ENCODE data around the gene BNIP1.
"Not testable (repeated sequence)": the region's sequence is repeated elsewhere in the genome, so short reads cannot be mapped to it uniquely, and the experiment has no call there.

The BNIP1 gene, protein sequence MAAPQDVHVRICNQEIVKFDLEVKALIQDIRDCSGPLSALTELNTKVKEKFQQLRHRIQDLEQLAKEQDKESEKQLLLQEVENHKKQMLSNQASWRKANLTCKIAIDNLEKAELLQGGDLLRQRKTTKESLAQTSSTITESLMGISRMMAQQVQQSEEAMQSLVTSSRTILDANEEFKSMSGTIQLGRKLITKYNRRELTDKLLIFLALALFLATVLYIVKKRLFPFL

DNA sequence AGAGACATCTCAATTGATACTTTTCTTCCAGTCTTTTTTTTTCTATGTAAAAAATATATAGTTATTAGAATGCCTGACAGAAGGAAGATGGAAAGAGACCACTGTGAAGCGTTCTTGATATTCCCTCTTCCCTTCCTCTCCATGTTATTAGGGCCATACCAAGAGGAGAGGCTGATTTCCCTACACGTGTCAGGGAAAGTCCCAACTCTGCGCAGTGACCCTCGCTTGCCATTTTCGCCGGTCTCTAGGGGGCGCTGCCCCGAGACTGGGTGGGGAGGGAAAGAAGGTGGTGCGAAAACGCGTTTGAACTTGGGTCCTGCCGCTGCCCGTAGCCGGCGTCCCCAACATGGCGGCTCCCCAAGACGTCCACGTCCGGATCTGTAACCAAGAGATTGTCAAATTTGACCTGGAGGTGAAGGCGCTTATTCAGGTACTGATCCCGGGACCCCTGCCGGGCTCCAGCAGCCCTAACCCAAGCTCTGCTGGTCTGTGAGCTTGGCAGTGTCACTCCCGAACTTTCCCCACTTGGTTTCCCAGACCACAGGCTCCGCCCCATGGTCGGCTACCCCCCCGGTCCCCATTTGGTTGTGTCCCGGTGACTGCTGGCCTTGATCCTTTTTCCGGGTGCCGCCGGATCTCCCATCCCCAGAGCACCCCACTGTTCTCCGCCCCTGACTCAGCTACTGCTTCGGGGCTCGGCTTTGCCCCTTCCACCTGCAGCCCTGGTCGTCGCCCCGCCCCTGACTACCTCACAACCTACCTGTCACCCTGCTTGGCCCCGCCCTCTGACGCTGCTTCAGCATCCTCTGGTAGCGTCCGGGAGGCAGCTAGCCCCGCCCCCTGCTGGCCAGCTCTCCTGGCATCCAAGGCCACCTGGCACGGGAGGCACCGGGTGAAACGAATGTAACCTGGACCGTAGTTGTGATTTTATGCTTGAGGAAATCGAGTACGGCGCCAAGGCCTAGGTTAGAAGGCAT lies at the start of gene BNIP1:
BNIP1 (plus strand) TSS at position 332 of the 977 bp plus-strand sequence; CDS start at position 347, 15 bp downstream.
- peak; percentile 89 to 94 (median 93) for DNase-seq

DNA sequence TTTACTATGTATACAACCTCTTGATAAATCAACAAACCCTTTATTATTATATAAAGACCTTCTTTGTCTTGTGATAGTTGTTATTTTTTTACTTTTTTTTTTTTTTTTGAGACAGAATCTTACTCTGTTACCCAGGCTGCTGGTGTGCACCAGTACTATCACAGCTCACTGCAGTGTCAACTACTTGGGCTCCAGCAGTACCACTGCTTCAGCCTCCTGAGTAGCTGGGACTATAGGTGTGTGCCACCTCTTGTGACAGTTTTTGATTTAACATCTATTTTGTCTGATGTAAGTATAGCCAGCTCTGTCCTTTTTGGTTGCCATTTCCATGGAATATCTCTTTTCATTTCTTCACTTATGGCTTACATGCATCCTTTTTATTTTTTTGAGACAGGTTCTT lies 45.5 kb upstream of the BNIP1 start:
- DNase-seq: no peak

DNA sequence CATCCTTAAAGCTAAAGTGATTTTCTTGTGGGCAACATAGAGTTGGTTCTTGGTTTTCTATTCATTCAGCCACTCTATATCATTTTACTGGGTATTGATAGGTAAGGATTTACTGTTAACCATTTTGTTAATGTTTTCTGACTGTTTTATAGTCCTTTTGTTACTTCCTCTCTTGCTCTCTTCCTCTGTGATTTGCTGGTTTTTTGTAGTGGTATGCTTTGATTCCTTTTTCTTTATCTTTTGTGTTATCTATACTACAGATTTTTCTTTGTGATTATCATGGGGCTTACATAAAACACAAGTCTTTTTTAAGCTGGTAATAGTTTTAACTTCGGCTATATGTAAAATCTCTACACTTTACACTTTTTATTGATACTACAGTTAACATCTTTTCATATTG lies 44.9 kb upstream of the BNIP1 start:
- DNase-seq: no peak

DNA sequence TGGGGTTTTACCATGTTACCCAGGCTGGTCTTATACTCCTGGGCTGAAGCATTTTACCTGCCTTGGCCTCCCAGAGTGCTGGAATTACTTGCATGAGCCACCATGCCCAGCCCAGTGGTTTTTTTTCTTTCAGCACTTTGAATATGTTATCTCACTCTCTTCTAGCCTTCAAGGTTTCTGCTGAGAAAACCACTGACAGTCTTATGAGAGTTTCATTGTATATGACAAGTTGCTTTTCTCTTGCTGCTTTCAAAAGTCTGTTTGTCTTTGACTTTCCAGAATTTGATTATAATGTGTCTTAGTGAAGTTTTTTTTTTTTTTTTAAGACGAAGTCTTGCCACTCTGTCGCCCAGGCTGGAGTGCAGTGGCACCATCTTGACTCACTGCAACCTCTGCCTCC lies 43.1 kb upstream of the BNIP1 start:
- DNase-seq: no peak

DNA sequence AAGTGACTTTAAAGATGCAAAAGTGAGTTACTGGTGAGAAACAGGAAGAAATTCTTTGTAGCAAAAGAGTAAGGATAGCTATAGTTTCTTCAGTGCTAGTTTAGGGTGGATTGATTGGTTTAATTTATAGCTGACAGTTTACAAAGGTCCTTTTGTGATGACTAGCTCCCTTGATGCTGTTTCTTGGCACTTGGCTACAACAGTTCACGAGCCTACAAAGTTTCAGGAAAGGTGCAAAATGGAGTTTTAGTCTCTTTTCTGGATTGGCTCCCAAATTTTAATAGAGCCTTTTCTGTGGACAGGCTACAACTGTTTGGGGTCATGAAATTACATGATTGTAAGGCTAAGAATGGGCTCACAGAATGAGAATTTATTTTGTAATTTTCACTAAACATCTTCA lies 40.9 kb upstream of the BNIP1 start:
- no peak for DNase-seq

DNA sequence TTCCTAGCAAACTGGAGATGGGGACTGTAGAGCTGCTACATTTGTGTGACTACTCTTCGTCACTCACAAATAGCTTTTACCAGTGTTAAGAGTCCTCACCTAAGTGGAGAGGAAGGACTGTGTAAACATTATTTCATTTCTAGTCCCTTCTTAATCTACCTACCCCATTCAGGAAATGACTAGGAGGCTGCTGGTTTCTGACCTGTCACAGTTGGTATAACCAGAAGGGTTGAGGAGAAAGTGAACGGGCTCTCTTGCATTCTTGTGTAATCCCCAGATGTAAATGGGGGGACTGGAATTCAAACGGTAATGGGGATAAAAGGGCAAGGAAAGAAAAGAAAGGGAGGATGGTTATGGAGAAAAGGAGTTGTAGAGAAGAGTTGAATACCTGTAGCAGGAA lies 35.4 kb upstream of the BNIP1 start:
- DNase-seq: peak in 1 of 3 experiments; percentile 36

DNA sequence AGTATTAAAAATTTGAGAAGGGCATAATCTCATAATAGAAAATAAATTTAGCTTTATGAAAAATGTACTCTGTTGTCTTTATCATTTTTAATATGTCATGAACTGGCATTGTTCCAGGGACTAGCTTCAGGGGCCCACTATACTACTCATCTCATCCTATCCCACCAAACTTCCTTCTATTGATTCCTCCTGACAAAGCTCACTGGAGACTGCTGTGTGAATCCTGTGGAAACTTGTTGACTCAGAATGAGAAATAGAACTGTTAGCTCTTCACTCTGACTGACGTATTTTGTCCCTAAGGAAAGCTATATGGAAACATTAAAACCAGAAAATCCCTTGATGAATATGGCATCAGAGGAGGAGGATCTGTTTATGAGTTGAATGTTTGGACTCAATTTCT lies 29.8 kb upstream of the BNIP1 start:
- no peak for DNase-seq

DNA sequence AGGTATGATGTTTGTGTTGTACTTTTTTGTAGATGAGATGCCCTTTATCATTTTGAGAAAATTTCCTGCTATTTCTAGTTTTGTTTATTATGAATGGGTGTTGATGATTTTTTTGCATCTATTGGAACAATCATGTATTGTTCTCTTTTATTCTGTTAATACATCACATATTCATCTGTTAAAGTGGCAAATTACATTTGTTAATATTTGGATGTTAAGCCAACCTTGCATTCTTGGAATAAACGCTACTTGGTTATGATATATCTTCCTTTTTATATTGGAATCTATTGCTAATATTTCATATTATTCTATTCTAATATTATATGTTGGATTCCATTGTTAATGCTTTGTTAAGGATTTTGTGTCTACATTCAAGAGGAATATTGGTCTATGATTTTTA lies 24.6 kb upstream of the BNIP1 start:
- no peak for DNase-seq

DNA sequence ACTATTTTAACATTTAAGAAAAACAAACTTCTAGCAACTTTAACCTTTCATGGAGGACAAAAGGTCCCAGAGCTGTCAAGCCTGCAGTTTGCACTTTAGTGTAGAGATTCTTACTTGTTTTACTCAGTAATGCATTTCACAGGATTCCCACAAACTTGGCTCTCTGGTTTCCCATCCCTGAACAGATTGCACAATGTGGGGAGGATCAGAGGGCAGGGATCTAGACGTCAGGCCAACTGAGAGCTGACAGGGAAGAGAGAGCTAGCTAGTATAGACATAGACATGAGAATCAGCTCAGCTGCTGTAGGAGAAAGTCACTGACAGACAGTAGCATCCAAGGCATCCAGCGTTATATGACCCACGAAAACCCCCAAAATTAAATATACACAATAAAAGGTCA lies 20.9 kb upstream of the BNIP1 start:
- no peak for DNase-seq

DNA sequence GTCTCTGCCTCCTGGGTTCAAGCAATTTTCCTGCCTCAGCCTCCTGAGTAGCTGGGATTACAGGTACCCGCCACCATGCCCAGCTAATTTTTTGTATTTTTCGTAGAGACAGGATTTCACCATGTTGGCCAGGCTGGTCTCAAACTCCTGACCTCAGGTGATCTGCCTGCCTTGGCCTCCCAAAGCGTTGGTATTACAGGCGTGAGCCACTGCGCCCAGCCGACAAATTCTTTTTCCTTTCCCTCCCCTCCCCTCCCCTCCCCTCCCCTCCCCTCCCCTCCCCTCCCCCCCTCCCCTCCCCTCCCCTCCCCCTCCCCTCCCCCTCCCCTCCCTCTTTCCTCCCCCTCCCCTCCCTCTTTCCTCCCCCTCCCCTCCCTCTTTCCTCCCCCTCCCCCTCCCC lies 12.2 kb upstream of the BNIP1 start:
- DNase-seq: not testable (repeated sequence)

DNA sequence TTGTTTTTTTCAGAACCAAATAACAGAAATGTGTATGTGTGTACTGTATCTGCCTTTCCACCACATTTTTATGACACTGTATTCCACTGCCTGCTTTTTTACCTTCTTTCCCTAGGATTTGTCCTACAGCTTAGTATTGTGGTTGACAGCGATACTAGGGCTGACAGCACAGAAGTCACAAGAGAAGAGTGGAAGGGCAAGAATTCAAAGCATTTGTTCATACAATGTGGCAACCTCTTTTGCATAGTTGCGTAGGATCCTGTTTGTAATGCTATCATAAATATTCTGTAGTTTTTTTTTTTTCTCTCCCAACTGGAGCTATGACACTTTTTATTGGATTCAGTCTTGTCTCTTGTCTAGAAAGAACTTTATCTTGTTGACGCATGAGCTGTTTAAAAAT lies 5.6 kb upstream of the BNIP1 start:
- DNase-seq: no peak

DNA sequence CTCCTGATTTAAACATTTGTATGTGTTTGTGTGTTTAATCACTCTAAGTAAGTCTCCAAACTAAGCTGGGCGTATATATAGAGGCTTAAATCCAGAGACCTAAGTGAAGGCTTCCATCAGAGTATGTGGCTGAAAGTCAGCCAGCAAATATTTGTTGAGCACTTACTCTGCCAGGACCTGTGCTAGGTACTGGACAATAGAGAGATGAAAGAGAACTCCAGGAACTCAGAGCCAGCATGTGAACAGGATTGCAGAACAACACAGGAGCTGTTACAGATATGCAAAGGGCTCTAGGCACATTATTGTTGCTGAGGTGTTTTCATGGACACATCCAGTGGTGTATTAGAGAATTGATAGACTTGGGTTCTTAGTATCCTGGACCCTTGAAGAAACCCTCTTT lies 4.7 kb upstream of the BNIP1 start:
- DNase-seq: no peak

DNA sequence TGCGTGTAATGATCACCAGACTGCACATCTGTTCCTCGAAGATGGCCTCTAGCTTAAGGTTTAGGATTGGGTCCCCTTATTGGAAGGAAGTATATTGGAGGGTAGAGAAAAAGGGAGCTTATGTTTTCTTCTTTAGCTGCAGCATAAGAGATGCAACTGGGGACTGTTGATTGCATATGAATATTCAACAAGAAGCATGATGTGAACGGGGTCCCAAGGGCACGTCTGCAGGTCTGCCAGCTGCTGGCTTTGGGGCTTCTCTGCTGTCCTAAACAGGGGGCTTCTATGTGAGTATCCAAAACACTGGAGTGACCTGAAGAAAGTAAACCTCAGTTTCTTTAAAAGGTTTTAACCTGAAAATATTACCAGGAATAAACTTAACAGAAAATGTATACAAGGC lies 3.6 kb upstream of the BNIP1 start:
- DNase-seq: no peak

DNA sequence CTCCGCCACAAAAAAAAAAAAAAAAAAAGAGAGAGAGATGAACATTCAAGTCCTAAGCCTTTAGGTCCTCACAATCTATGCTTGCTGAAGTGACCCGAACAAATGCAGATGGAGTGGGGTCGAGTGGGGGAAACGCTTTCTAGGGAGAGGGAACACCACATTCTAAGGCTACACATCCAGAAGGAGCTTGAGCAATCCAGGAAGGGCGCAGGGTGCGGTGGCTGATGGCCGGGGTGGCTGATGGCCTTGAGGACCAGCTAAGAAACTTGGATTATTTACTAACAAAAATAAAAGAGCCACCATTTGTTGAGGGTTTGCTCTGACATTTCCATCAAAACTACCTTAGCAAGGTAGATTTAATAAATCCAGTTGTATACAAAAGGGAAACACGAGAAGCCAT lies 764 bp upstream of the BNIP1 start:
- DNase-seq: no peak

DNA sequence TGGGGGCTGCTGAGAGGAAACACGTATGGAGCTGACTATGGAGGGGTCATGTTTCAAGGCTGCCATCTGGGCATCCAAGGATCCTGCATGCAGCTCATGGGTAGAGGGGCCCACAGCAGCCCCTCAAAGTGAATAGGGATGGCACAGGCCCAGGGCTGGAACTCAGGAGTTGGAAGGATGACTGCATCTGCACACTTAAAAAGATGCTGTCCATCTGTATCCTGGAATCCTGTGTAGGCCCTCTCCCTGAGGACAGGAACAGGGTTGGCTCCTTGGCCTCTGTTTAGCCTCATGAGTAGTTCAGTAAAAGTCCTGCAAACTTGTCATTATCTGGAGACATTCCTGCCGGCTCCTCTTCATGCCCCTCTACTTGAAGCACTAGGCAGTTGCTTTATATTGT lies 4.0 kb downstream of the BNIP1 start:
- no peak for DNase-seq

DNA sequence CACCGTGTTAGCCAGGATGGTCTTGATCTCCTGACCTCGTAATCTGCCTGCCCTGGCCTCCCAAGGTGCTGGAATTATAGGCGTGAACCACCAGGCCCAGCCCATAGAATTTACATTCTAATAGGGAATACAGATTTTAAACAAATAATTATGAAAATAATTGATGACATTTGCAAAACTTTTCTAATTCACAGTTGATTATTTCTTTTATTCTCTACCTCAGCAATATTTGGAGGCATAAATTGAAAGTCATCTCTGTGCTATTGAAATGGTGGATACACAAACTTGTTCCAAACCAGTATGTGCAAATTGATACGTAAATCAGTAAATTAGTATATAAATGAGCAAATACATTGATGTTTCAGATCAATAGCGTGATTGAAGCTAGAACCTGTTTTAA lies 8.2 kb downstream of the BNIP1 start:
- no peak for DNase-seq

DNA sequence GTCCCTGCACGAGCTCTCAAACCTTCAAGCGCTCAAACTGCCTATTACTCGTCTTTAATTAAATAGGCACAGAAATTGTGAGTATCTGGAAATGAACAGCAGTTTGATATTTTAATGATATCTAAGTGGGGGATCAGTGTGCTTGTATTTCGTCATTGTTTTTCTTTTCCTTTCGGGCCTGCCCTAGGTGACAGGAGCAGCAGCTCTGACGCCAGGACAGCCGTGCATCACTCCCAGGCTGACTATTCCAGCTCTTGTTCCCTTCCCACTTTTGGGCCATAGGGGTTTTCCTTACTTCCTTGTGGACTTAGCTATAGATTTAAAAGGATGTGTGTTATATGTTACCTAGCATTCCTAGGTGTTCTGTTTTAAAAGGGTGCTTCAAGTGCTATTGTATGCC lies 9.5 kb downstream of the BNIP1 start:
- no peak for DNase-seq

DNA sequence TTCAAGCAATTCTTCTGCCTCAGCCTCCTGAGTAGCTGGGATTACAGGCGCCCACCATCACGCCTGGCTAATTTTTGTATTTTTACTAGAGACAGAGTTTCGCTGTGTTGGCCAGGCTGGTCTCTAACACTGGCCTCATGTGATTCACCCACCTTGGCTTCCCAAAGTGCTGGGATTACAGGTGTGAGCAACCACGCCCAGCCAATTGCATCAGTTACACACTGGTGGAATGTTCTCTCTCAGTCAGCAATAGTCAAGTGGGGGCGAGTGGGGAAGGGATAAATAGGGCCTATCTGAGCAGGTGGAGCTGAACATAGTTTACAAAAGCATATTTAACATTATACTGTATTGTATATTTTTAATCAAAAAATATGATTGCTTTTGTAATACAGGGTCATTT lies 10.3 kb downstream of the BNIP1 start:
- DNase-seq: not testable (repeated sequence)

DNA sequence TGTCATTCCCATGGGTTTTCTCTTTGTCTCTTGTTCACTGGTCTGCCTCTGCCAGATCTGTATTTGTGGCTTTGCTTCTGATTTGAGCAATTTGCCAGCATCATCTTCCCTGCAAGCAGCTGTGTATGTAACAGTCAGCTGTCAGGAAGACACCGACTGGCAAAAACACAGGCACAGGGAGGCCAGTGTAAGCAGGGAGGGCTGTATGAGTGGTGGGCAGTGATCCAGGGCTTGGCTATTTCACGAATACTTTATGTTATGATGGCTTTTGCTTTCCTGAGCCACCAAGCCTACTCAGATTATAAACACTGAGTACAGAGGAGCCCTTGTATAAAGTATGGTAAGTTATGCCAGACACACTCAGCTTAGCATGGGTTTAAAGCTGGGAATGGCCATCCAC lies 11.6 kb downstream of the BNIP1 start:
- no peak for DNase-seq

DNA sequence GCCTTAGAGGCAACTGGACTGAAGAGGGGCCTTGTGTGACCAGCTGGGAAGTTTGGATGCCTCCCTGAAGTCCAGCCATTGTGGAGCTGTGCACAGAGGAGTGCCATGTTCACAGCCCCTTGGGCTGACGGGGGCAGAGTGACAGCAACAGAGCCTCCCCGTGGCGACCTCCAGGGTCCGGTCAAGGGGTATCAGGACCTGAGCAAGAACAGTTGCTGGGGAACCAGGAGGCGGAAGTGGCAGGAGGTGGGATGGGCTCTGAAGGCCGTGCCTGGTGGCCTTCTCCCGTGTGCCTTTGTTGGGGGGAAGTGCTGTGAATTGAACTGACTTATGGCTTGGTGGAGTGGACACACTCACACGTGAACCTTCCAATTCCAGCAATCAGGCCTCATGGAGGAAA lies 14.0 kb downstream of the BNIP1 start:
- no peak for DNase-seq

DNA sequence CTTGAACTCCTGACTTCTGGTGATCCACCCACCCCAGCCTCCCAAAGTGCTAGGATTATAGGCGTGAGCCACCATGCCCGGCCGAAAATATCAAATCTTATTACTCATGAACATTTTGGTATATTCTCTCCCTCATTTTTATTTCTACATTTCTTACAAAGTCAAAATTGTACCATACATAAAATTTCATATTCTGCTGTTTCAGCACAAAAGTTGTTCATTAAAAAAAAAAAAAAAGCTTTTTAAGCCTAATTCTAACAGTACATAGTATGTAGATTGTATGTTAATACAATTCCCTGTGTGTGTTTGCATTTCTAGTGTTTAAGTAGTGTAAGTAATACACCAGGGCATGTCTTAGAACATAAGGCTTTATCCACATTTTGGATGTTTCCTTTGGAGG lies 14.9 kb downstream of the BNIP1 start:
- DNase-seq: no peak

DNA sequence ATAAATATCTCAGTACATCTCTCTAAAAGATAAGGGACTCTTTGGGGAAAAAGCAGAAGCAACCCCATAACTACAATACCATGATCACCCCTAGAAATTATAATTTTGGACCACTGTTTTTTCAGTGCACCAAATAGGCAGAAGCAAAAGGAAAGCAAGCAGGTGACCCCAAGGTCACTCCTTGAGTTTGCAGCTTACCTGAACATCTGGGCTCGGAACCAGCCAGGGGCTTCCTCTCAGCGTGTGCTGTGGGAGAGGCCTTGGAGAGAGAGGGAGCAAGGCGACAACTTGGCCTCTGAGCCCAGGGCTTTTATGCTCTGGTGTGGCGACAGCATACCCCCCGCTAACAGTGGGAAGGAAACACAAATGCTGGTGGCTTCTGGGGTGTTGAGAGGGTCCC lies 16.8 kb downstream of the BNIP1 start:
- DNase-seq: no peak

DNA sequence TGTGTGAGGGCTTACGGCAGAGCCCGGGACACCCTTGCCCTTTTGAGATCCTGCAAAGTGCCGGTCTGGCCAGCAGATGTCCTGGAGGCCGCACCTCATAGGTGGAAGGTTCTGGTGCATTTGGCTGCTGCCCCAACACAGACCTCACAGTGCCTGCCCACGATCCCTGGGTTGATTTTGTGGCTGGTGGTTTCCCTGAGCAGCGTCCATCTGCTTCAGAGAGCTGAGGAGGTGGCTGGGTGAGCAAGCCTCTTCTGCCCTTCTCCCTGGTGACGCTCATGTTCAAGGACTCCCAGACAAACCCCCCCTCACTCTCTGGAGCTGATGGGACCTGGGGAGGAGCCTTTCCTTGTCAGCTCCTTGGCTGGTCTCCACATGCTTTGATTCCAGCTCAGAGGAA lies 18.9 kb downstream of the BNIP1 start:
- DNase-seq: no peak

All from NCI-H1417 (cell line).